Measurements from ENCODE around the gene STXBP5. TPM values are rescaled to one million over a fixed set of nuclear protein-coding genes. Genes with fewer than 3 reads are reported as not detected.

STXBP5 gene
- total and polyA plus RNA-seq, 9 of the 15 experiments (the other 6 are each of a cell fraction or from before 2014, with no cell fraction given) = 23.3 to 172 (median 71.5) TPM

GRCh38 chr6:147211831-147212230 is 7.6 kb downstream of the STXBP5 start (continued):
- TF ChIP-seq PATZ1 (CRISPR knock-in tag; IDR thresholded peaks at IDR 0.05; ENCODE audit: borderline replicate concordance) (no peak), SMARCA4 (IDR thresholded peaks at IDR 0.05) (peak; percentile 37; the same call in 1 of the 2 replicates), HOMEZ (CRISPR knock-in tag; IDR thresholded peaks at IDR 0.05) (no peak), POLR3G (IDR thresholded peaks at IDR 0.05; ENCODE audit: extremely low read depth, insufficient read length, insufficient replicate concordance) (no peak), ZNF444 (CRISPR knock-in tag; IDR thresholded peaks at IDR 0.05) (no peak), KAT8 (IDR thresholded peaks at IDR 0.05; ENCODE audit: low read depth) (no peak), POLR3A (IDR thresholded peaks at IDR 0.05; ENCODE audit: borderline replicate concordance, extremely low read depth, insufficient read depth, insufficient read length) (no peak), SMARCC2 (IDR thresholded peaks at IDR 0.05; ENCODE audit: low read depth) (no peak), USF2 (CRISPR knock-in tag; IDR thresholded peaks at IDR 0.05) (no peak), ZNF277 (CRISPR knock-in tag; IDR thresholded peaks at IDR 0.05; ENCODE audit: borderline replicate concordance) (no peak), ZZZ3 (IDR thresholded peaks at IDR 0.05) (no peak), NEUROD1 (IDR thresholded peaks at IDR 0.05; ENCODE audit: borderline replicate concordance, low read depth, low read length, partially characterized antibody) (no peak), E2F1 (CRISPR knock-in tag; IDR thresholded peaks at IDR 0.05) (no peak), DEAF1 (CRISPR knock-in tag; IDR thresholded peaks at IDR 0.05) (no peak), TEAD4 (IDR thresholded peaks at IDR 0.05; ENCODE audit: low read length) (peak; percentile 37), TEAD4 (CRISPR knock-in tag; IDR thresholded peaks at IDR 0.05; ENCODE audit: borderline replicate concordance) (no peak), HCFC1 (IDR thresholded peaks at IDR 0.05; ENCODE audit: low read depth, low read length) (no peak), POLR2B (IDR thresholded peaks at IDR 0.05; ENCODE audit: low read depth, partially characterized antibody) (peak; percentile 72)

Measured in K562 (cell line).